ENCODE measurements around the gene CENPP. TPM values are rescaled to one million over a fixed set of nuclear protein-coding genes. Genes with fewer than 3 reads are reported as not detected.

CENPP gene
- total RNA-seq, 1 donor from 2014 or later = 9.3 TPM

DNA sequence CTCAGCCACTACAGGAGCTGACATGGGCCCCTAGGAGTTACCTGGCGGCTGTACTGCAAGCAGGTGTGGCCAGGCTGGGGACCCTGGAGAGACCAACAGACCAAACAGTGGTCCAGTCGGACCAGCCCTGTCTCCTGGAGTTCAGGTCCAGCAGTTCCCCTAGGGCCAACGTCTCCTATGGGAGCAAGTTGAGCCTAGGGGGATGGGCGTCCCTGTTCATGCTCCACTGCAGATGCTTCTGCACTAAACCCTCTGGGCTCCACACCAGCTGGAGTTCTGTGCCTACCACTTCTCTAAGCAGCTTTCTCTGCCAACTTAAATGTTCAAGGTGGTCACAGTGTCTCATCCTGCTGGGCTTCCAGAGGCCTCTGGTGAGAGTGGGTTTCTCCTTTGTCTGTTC, 119.1 kb downstream of the CENPP start:
- intact Hi-C loops (cut with DNase I) = no loop called here
- H3K4me3 ChIP-seq = no peak overlapping the region
- no peak for TF ChIP-seq POLR2A (IDR thresholded peaks at IDR 0.05)
- TF ChIP-seq, protein P1, sequence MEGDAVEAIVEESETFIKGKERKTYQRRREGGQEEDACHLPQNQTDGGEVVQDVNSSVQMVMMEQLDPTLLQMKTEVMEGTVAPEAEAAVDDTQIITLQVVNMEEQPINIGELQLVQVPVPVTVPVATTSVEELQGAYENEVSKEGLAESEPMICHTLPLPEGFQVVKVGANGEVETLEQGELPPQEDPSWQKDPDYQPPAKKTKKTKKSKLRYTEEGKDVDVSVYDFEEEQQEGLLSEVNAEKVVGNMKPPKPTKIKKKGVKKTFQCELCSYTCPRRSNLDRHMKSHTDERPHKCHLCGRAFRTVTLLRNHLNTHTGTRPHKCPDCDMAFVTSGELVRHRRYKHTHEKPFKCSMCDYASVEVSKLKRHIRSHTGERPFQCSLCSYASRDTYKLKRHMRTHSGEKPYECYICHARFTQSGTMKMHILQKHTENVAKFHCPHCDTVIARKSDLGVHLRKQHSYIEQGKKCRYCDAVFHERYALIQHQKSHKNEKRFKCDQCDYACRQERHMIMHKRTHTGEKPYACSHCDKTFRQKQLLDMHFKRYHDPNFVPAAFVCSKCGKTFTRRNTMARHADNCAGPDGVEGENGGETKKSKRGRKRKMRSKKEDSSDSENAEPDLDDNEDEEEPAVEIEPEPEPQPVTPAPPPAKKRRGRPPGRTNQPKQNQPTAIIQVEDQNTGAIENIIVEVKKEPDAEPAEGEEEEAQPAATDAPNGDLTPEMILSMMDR (IDR thresholded peaks at IDR 0.05) = no peak
- no peak for TF ChIP-seq POLR2AphosphoS5 (IDR thresholded peaks at IDR 0.05; ENCODE audit: insufficient read depth in 1 of 2, low read depth in 1 of 2)

DNA sequence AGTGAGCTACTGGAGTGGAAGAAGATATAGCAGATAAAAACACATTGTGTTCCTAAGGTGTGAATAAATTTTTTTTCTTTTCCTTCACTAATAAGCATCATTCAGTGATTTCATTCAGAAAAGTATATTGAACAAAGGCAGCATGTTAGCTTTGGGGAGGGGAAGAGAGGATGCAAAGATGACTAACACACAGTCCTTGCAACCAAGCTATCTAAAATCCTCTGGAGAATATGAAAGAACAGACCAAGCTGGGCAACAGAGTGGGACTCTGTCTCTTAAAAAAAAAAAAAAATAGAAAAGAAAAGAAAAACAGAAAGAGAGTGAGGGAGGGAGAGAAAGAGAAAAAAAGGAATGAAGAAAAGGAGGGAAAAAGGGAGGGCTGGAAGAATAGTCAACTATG, 120.8 kb downstream of the CENPP start:
- Histone ChIP-seq H3K27me3 (no peaks in the 10 kb centered on the region), H3K4me1 (no peaks in the 10 kb centered on the region), H3K36me3 (no peaks in the 10 kb centered on the region), H3K27ac (no peak overlapping the region), H3K9me3 (no peaks in the 10 kb centered on the region), H3K4me3 (no peak overlapping the region)
- TF ChIP-seq, protein P1 (IDR thresholded peaks at IDR 0.05) = no peak
- TF ChIP-seq POLR2AphosphoS5 (IDR thresholded peaks at IDR 0.05; ENCODE audit: insufficient read depth in 1 of 2, low read depth in 1 of 2) = no peak
- no peak for TF ChIP-seq POLR2A (IDR thresholded peaks at IDR 0.05)
- intact Hi-C loops (cut with DNase I) = no loop called here
- no peak for DNase-seq (ENCODE audit: extremely low spot score in 2 of 2)

More for the DNA sequence above, 119.1 kb downstream of the CENPP start:
- no peak overlapping the region for H3K27ac ChIP-seq
- H3K36me3 ChIP-seq = no peaks in the 10 kb centered on the region
- no peaks in the 10 kb centered on the region for H3K27me3 ChIP-seq
- no peaks in the 10 kb centered on the region for H3K9me3 ChIP-seq
- no peaks in the 10 kb centered on the region for H3K4me1 ChIP-seq
- no peak for DNase-seq (ENCODE audit: extremely low spot score in 2 of 2)

DNA sequence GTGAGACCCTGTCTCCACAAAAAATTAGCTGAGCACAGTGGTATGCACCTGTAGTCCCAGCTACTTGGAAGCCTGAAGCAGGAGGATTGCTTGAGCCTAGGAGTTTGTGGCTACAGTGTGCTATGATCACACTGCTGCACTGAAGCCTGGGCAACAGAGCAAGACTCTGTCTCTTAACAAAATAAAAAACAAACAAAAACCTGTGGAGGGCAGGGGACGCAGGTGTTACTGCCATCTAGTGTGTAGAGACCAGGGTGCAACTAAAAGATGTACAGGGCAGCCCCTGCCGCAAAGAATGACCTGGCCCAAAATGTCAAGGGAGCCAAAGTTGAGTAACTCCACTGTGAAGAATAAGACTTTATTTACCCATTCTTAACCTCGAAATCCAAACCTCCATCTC, 129.5 kb downstream of the CENPP start:
- Histone ChIP-seq H3K4me3 (no peak overlapping the region), H3K9me3 (no peaks in the 10 kb centered on the region), H3K27me3 (no peaks in the 10 kb centered on the region), H3K27ac (no peak overlapping the region), H3K36me3 (no peaks in the 10 kb centered on the region), H3K4me1 (no peaks in the 10 kb centered on the region)
- TF ChIP-seq POLR2A (IDR thresholded peaks at IDR 0.05) (no peak), POLR2AphosphoS5 (IDR thresholded peaks at IDR 0.05; ENCODE audit: insufficient read depth in 1 of 2, low read depth in 1 of 2) (no peak)
- TF ChIP-seq, protein P1 (IDR thresholded peaks at IDR 0.05) = no peak
- intact Hi-C loops (cut with DNase I) = no loop called here
- no peak for DNase-seq (ENCODE audit: extremely low spot score in 2 of 2)

DNA sequence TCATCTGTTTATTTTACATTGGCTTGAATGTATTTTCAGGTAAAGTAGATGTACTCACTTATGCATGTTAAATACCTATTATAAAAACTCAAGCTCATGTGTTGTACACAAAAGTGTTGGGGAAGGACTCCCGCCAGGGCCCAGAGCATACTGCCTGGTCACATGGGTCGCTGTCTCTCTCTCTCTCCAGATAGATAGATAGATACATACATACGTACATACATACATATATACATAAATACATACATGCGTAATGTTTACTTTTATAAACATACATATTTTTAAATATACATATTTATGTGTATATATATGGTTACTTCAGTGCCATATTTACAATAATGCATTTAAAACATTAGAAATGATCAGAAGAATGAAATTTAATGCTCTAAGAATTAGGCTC, 131.8 kb downstream of the CENPP start:
- intact Hi-C loops (cut with DNase I) = no loop called here
- H3K27me3 ChIP-seq = no peaks in the 10 kb centered on the region
- no peaks in the 10 kb centered on the region for H3K9me3 ChIP-seq
- no peaks in the 10 kb centered on the region for H3K4me1 ChIP-seq
- H3K4me3 ChIP-seq = no peak overlapping the region
- H3K27ac ChIP-seq = no peak overlapping the region
- no peaks in the 10 kb centered on the region for H3K36me3 ChIP-seq
- DNase-seq (ENCODE audit: extremely low spot score in 2 of 2) = no peak
- TF ChIP-seq POLR2A (IDR thresholded peaks at IDR 0.05) = no peak
- TF ChIP-seq, protein P1 (IDR thresholded peaks at IDR 0.05) = no peak
- TF ChIP-seq POLR2AphosphoS5 (IDR thresholded peaks at IDR 0.05; ENCODE audit: insufficient read depth in 1 of 2, low read depth in 1 of 2) = no peak

DNA sequence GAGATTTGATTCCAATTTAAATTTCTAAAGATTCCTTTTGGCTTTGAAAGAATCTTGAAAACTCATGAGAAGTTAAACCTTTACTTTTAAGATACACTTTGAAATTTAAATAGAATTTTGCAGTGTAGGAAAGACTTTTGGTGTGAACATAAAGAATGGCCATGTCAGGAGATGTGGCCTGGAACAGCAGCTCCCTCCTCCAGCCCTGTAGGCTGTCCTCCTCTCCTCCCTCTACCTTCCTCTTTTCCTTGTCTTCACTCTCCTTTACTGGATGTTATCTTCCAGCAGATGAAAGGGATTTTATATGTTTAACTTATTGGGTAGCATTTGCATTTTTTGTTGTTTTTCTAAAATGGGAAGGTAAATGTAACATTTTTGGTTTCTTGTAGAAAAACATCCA, 137.6 kb downstream of the CENPP start:
- Histone ChIP-seq H3K27ac (peak overlapping the region; percentile 53), H3K4me3 (no peak overlapping the region), H3K36me3 (no peaks in the 10 kb centered on the region), H3K4me1 (peaks cover 8% of the 10 kb centered on the region), H3K9me3 (no peaks in the 10 kb centered on the region), H3K27me3 (no peaks in the 10 kb centered on the region)
- intact Hi-C loops (cut with DNase I) = no loop called here
- TF ChIP-seq POLR2AphosphoS5 (IDR thresholded peaks at IDR 0.05; ENCODE audit: insufficient read depth in 1 of 2, low read depth in 1 of 2) (no peak), POLR2A (IDR thresholded peaks at IDR 0.05) (no peak)
- TF ChIP-seq, protein P1 (IDR thresholded peaks at IDR 0.05) = no peak
- DNase-seq (ENCODE audit: extremely low spot score in 2 of 2) = no peak

All from vagina (tissue), 2 donors.